MM.1S (cell line): Measurements from ENCODE around the gene NTRK1.

ENCODE experiments used
- DNase-seq: peaks from one replicate; pipeline ENCODE4 v3.0.0-alpha.2; 2015
- H2AFZ ChIP-seq: fragments of 300-600 bp; sonication (generic); 2 replicates; pipeline ENCODE4 v1.6.0; 2016; ENCODE audit warnings: antibody characterized with exemption, low read length
- H3F3A ChIP-seq: fragments of 300-600 bp; sonication (generic); 2 replicates; pipeline ENCODE4 v1.6.1; 2016; ENCODE audit warnings: mild to moderate bottlenecking, antibody characterized with exemption, low read length, moderate library complexity, mixed read lengths; ENCODE audit not compliant: insufficient read depth
- H3K27ac ChIP-seq: fragments of 300-600 bp; sonication (generic); 2 replicates; pipeline ENCODE4 v1.5.1; 2016; ENCODE audit warnings: mild to moderate bottlenecking, low read length
- H3K27me3 ChIP-seq: fragments of 300-600 bp; sonication (generic); replicated peaks from 2 replicates; pipeline ENCODE4 v1.6.0; 2016; ENCODE audit warnings: low read length; ENCODE audit not compliant: insufficient read depth
- H3K36me3 ChIP-seq: fragments of 300-600 bp; sonication (generic); replicated peaks from 2 replicates; pipeline ENCODE4 v1.6.1; 2016; ENCODE audit warnings: mild to moderate bottlenecking, low read length, mixed read lengths; ENCODE audit not compliant: insufficient read depth
- H3K4me1 ChIP-seq: fragments of 300-600 bp; sonication (generic); 2 replicates; pipeline ENCODE4 v1.6.1; 2016; ENCODE audit warnings: low read length, mixed read lengths
- H3K4me2 ChIP-seq: fragments of 300-600 bp; sonication (generic); 2 replicates; pipeline ENCODE4 v1.6.0; 2016; ENCODE audit warnings: low read depth, low read length
- H3K4me3 ChIP-seq: fragments of 300-600 bp; sonication (generic); 2 replicates; pipeline ENCODE4 v1.5.1; 2016; ENCODE audit warnings: low read length, mixed read lengths
- H3K79me2 ChIP-seq: fragments of 300-600 bp; sonication (generic); 2 replicates; pipeline ENCODE4 v1.6.1; 2016; ENCODE audit warnings: mixed run types, low read length, mixed read lengths
- H3K9ac ChIP-seq: fragments of 300-600 bp; sonication (generic); 2 replicates; pipeline ENCODE4 v1.6.1; 2016; ENCODE audit warnings: low read length, mixed read lengths
- H3K9me2 ChIP-seq: fragments of 300-600 bp; sonication (generic); replicated peaks from 2 replicates; pipeline ENCODE4 v1.6.1; 2016; ENCODE audit warnings: mild to moderate bottlenecking, low read length, mixed read lengths; ENCODE audit not compliant: insufficient read depth
- H3K9me3 ChIP-seq: fragments of 300-600 bp; sonication (generic); replicated peaks from 2 replicates; pipeline ENCODE4 v1.6.1; 2016; ENCODE audit warnings: mild to moderate bottlenecking, low read length, mixed read lengths; ENCODE audit not compliant: insufficient read depth
- H4K20me1 ChIP-seq: fragments of 300-600 bp; sonication (generic); 2 replicates; pipeline ENCODE4 v1.6.1; 2016; ENCODE audit warnings: mild to moderate bottlenecking, low read length, moderate library complexity, mixed read lengths; ENCODE audit not compliant: insufficient read depth
- CTCF ChIP-seq: fragments of 300-600 bp; sonication (generic); IDR thresholded peaks from 2 replicates; pipeline ENCODE4 v1.5.1; 2016; ENCODE audit warnings: antibody characterized with exemption, low read length, mixed read lengths
- EZH2 ChIP-seq: fragments of 300-600 bp; sonication (generic); optimal IDR thresholded peaks from 2 replicates; pipeline ENCODE3; 2017; ENCODE audit warnings: low read depth, mild to moderate bottlenecking, antibody characterized with exemption, low read length, mixed read lengths
- EZH2phosphoT487 ChIP-seq: fragments of 300-600 bp; sonication (generic); IDR thresholded peaks from 2 replicates; pipeline ENCODE4 v1.6.1; 2018; ENCODE audit warnings: antibody characterized with exemption, low read length

NTRK1 gene

DNA sequence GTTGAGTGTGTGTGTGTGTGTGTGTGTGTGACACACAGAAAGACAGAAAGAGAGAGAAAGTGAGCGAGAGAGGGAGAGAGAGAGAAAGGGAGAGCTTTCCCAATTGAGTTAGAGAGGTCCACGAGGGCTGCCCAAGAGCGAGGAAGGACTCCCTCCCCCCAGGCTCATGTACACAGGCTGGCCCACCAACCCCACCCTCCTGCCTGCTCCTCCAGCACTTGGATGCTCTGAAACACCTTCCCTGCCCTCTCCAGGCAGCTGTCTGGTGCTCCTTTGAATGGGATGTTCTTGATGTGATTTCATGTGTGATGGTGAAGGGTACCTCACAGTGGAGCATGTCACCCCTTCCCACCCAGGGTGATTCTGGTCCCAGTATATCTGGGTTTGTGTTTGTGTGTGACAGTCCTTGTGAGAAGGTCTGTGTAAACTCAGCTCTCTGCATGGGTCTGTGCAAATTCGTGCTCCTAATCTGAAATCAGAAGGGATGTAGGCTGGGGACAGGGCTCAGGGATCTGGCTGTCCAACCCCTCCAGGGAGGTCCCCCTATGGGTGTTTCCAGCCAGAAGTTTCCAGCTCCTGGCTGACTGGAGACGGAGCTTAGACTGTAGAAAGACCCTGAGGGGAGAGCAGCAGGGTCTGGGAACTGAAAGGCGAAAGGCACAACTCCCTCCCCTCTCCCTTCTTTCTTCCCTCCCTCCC is 26.1 kb downstream of the NTRK1 start:
- H4K20me1 ChIP-seq = no peaks in the 10 kb centered on the region
- peaks cover 38% of the 10 kb centered on the region for H3K27me3 ChIP-seq
- no peak overlapping the region for H3K4me2 ChIP-seq
- no peaks in the 10 kb centered on the region for H3K79me2 ChIP-seq
- H3K36me3 ChIP-seq = no peaks in the 10 kb centered on the region
- DNase-seq = no peak
- no peaks in the 10 kb centered on the region for H3K9me2 ChIP-seq
- TF ChIP-seq CTCF (no peak), EZH2 (no peak), EZH2phosphoT487 (no peak)
- H3F3A ChIP-seq = no peaks in the 10 kb centered on the region
- no peaks in the 10 kb centered on the region for H3K4me1 ChIP-seq
- H3K4me3 ChIP-seq = no peak overlapping the region
- no peak overlapping the region for H3K9ac ChIP-seq
- H3K27ac ChIP-seq = no peak overlapping the region
- H3K9me3 ChIP-seq = no peaks in the 10 kb centered on the region
- no peak overlapping the region for H2AFZ ChIP-seq

DNA sequence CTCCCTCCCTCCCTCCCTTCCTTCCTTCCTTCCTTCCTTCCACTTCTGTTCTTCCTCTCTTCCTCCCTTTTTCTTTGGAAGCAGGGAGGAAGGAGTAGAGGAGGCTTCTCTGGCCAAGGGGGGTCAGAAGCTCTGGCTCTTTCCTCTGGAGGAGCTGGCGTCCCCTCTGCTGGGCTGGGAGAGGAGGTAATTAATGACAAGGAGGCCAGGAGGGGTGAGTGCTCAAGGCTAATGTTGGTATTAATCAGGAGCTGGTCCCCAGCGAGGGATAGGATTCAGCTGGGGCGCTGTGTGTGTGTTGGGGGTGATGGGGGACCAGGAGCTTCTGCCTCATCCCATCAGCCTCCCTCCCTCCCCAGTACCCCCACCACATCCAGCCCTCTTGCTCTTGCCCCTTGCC is 26.7 kb downstream of the NTRK1 start:
- DNase-seq = no peak
- H3K9ac ChIP-seq = no peak overlapping the region
- H3K79me2 ChIP-seq = no peaks in the 10 kb centered on the region
- H3K9me3 ChIP-seq = no peaks in the 10 kb centered on the region
- no peak overlapping the region for H2AFZ ChIP-seq
- 0 out of 2 replicates have a peak, but pooled peaks cover 3% of the 10 kb centered on the region for H3K4me1 ChIP-seq
- H3K27me3 ChIP-seq = peaks cover 44% of the 10 kb centered on the region
- no peak overlapping the region for H3K4me3 ChIP-seq
- H3K9me2 ChIP-seq = no peaks in the 10 kb centered on the region
- no peaks in the 10 kb centered on the region for H3K36me3 ChIP-seq
- no peak for TF ChIP-seq EZH2
- no peak for TF ChIP-seq CTCF
- no peaks in the 10 kb centered on the region for H3F3A ChIP-seq
- no peaks in the 10 kb centered on the region for H4K20me1 ChIP-seq
- no peak overlapping the region for H3K4me2 ChIP-seq
- H3K27ac ChIP-seq = no peak overlapping the region

DNA sequence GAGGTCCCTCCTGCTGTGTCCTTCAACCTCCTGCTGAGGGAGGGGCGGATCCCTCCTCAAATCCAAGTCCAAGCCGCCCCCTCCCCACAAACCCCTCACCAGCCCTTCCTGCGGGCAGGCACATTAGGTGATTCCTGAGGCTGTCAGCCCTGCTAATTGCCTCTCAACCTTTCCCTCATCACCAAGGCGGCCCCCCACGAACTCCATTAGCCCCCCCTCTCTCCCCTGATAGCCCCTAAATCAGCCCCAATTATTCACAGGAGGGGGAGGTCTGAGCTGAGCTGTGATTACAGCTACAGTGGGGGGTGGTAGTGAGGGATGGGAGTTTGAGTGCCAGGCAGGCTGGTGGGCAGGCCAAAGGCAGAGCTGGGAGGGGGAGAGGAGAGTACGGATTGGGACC is 27.1 kb downstream of the NTRK1 start:
- no peaks in the 10 kb centered on the region for H3K36me3 ChIP-seq
- 0 out of 2 replicates have a peak, but pooled peaks cover 3% of the 10 kb centered on the region for H3K4me1 ChIP-seq
- H2AFZ ChIP-seq = no peak overlapping the region
- H3K9me2 ChIP-seq = no peaks in the 10 kb centered on the region
- no peaks in the 10 kb centered on the region for H3F3A ChIP-seq
- TF ChIP-seq EZH2phosphoT487 (no peak), CTCF (no peak), EZH2 (no peak)
- no peak for DNase-seq
- no peak overlapping the region for H3K9ac ChIP-seq
- H3K79me2 ChIP-seq = no peaks in the 10 kb centered on the region
- H3K27me3 ChIP-seq = peaks cover 48% of the 10 kb centered on the region
- H4K20me1 ChIP-seq = no peaks in the 10 kb centered on the region
- no peak overlapping the region for H3K4me3 ChIP-seq
- no peak overlapping the region for H3K4me2 ChIP-seq
- no peak overlapping the region for H3K27ac ChIP-seq
- no peaks in the 10 kb centered on the region for H3K9me3 ChIP-seq
